Testis (tissue), 2 donors: ENCODE measurements around the gene H2AZ2.
"Not testable (repeated sequence)": the region's sequence is repeated elsewhere in the genome, so short reads cannot be mapped to it uniquely, and the experiment has no call there.

Experiments
- POLR2A ChIP-seq: fragments of 450-650 bp; IDR thresholded peaks from one replicate; pipeline ENCODE4 v1.6.1; 2017; ENCODE audit warnings: antibody characterized with exemption, mild to moderate bottlenecking, moderate library complexity
- TF ChIP-seq, protein P1 (sequence below), 3 experiments: fragments of 450-650 bp in 2 of 3; fragments of 200-600 bp in 1 of 3; sonication (generic) in 1 of 3; IDR thresholded peaks; one replicate each; pipeline ENCODE4 v1.5.1; 2016 to 2019; ENCODE audit warnings: antibody characterized with exemption in 3 of 3, mild to moderate bottlenecking in 2 of 3, moderate library complexity in 1 of 3

DNA sequence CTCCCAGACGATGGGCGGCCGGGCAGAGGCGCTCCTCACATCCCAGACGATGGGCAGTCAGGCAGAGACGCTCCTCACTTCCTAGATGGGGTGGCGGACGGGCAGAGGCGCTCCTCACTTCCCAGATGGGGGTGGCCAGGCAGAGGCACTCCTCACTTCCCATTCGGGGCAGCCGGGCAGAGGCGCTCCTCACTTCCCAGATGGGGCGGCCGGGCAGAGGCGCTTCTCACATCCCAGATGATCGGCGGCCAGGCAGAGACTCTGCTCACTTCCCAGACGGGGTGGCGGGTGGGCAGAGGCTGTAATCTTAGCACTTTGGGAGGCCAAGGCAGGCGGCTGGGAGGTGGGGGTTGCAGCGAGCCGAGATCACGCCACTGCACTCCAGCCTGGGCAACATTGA is 24.0 kb upstream of the H2AZ2 start:
- TF ChIP-seq, protein P1, sequence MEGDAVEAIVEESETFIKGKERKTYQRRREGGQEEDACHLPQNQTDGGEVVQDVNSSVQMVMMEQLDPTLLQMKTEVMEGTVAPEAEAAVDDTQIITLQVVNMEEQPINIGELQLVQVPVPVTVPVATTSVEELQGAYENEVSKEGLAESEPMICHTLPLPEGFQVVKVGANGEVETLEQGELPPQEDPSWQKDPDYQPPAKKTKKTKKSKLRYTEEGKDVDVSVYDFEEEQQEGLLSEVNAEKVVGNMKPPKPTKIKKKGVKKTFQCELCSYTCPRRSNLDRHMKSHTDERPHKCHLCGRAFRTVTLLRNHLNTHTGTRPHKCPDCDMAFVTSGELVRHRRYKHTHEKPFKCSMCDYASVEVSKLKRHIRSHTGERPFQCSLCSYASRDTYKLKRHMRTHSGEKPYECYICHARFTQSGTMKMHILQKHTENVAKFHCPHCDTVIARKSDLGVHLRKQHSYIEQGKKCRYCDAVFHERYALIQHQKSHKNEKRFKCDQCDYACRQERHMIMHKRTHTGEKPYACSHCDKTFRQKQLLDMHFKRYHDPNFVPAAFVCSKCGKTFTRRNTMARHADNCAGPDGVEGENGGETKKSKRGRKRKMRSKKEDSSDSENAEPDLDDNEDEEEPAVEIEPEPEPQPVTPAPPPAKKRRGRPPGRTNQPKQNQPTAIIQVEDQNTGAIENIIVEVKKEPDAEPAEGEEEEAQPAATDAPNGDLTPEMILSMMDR (IDR thresholded peaks at IDR 0.05): not testable (repeated sequence)
- not testable (repeated sequence) for TF ChIP-seq POLR2A
